ENCODE results near the gene WAS. TPM values are rescaled to one million over a fixed set of nuclear protein-coding genes. Genes with fewer than 3 reads are reported as not detected.
"Not testable (repeated sequence)": the region's sequence is repeated elsewhere in the genome, so short reads cannot be mapped to it uniquely, and the experiment has no call there.

Gene WAS
- total RNA-seq, 2 donors from 2014 or later: 81.4 to 83.9 TPM

- H3K27me3 Mint-ChIP-seq (ENCODE audit: low read depth); H3K4me1 Mint-ChIP-seq (ENCODE audit: low read depth); H3K36me3 Mint-ChIP-seq (ENCODE audit: insufficient read depth in 2 of 2); H3K4me3 Mint-ChIP-seq; ATAC-seq (replicated peaks in 1 of 2); DNase-seq; H3K27ac Mint-ChIP-seq; H3K9me3 Mint-ChIP-seq: not testable (repeated sequence)
Observed at GRCh38 chrX:48668187-48668586, 15.4 kb upstream of the WAS start.

GRCh38 chrX:48676106-48676892 lies 7.3 kb upstream of the WAS start:
- H3K4me3 Mint-ChIP-seq: peak overlapping the region; percentile 91 to 94
- peak overlapping the region; percentile 89 for H3K27ac Mint-ChIP-seq
- ATAC-seq (replicated peaks in 1 of 2): peak; percentile 93 to 94
- peaks cover 9% of the 10 kb centered on the region for H3K27me3 Mint-ChIP-seq (ENCODE audit: low read depth)
- H3K9me3 Mint-ChIP-seq: no peaks in the 10 kb centered on the region
- H3K36me3 Mint-ChIP-seq (ENCODE audit: insufficient read depth in 2 of 2): peaks cover 0 to 3% of the 10 kb centered on the region in 2 donors
- peaks cover 38% of the 10 kb centered on the region for H3K4me1 Mint-ChIP-seq (ENCODE audit: low read depth)
- peak; percentile 90 to 91 for DNase-seq

- H3K27me3 Mint-ChIP-seq (ENCODE audit: low read depth): peaks cover 9% of the 10 kb centered on the region
- peak overlapping the region; percentile 89 for H3K27ac Mint-ChIP-seq
- peak overlapping the region; percentile 91 to 94 for H3K4me3 Mint-ChIP-seq
- peaks cover 0 to 3% of the 10 kb centered on the region in 2 donors for H3K36me3 Mint-ChIP-seq (ENCODE audit: insufficient read depth in 2 of 2)
- peaks cover 38% of the 10 kb centered on the region for H3K4me1 Mint-ChIP-seq (ENCODE audit: low read depth)
- no peaks in the 10 kb centered on the region for H3K9me3 Mint-ChIP-seq
- no peak for ATAC-seq (replicated peaks in 1 of 2)
- DNase-seq: peak in 1 of 2 donors; percentile 20
Observed at GRCh38 chrX:48676893-48677270, 6.7 kb upstream of the WAS start.

GRCh38 chrX:48677516-48677915 lies 6.1 kb upstream of the WAS start:
- H3K4me3 Mint-ChIP-seq: peak overlapping the region; percentile 91 to 94
- H3K9me3 Mint-ChIP-seq: no peaks in the 10 kb centered on the region
- ATAC-seq (replicated peaks in 1 of 2): no peak
- peaks cover 38% of the 10 kb centered on the region for H3K4me1 Mint-ChIP-seq (ENCODE audit: low read depth)
- no peak for DNase-seq
- peaks cover 9% of the 10 kb centered on the region for H3K27me3 Mint-ChIP-seq (ENCODE audit: low read depth)
- H3K36me3 Mint-ChIP-seq (ENCODE audit: insufficient read depth in 2 of 2): peaks cover 0 to 3% of the 10 kb centered on the region in 2 donors
- H3K27ac Mint-ChIP-seq: peak overlapping the region; percentile 89

- not testable (repeated sequence) for H3K9me3 Mint-ChIP-seq; ATAC-seq (replicated peaks in 1 of 2)
- Mint-ChIP-seq H3K36me3 (ENCODE audit: insufficient read depth in 2 of 2) (peaks cover 5 to 11% of the 10 kb centered on the region in 2 donors), H3K4me3 (peak overlapping the region in 1 of 2 donors; percentile 44), H3K27ac (peak overlapping the region; percentile 92), H3K27me3 (ENCODE audit: low read depth) (peaks cover 17% of the 10 kb centered on the region), H3K4me1 (ENCODE audit: low read depth) (peaks cover 51% of the 10 kb centered on the region)
- DNase-seq: peak; percentile 51 to 58
Observed at GRCh38 chrX:48680467-48680866, 3.1 kb upstream of the WAS start.

- H3K9me3 Mint-ChIP-seq; ATAC-seq (replicated peaks in 1 of 2); DNase-seq: not testable (repeated sequence)
- H3K36me3 Mint-ChIP-seq (ENCODE audit: insufficient read depth in 2 of 2): peaks cover 7 to 13% of the 10 kb centered on the region in 2 donors
- peak overlapping the region; percentile 92 for H3K27ac Mint-ChIP-seq
- H3K27me3 Mint-ChIP-seq (ENCODE audit: low read depth): peaks cover 17% of the 10 kb centered on the region
- peaks cover 48% of the 10 kb centered on the region for H3K4me1 Mint-ChIP-seq (ENCODE audit: low read depth)
- peak overlapping the region in 1 of 2 donors; percentile 44 for H3K4me3 Mint-ChIP-seq
Observed at GRCh38 chrX:48680925-48681324, 2.7 kb upstream of the WAS start.

GRCh38 chrX:48681539-48682183 lies 1.9 kb upstream of the WAS start:
- peaks cover 11 to 17% of the 10 kb centered on the region in 2 donors for H3K36me3 Mint-ChIP-seq (ENCODE audit: insufficient read depth in 2 of 2)
- no peak for DNase-seq
- peaks cover 53% of the 10 kb centered on the region for H3K4me1 Mint-ChIP-seq (ENCODE audit: low read depth)
- H3K9me3 Mint-ChIP-seq: no peaks in the 10 kb centered on the region
- no peak overlapping the region for H3K4me3 Mint-ChIP-seq
- no peak overlapping the region for H3K27ac Mint-ChIP-seq
- ATAC-seq (replicated peaks in 1 of 2): no peak
- H3K27me3 Mint-ChIP-seq (ENCODE audit: low read depth): peaks cover 17% of the 10 kb centered on the region

GRCh38 chrX:48682795-48683194 lies 804 bp upstream of the WAS start:
- Mint-ChIP-seq H3K4me3 (peak overlapping the region; percentile 88 to 91), H3K4me1 (ENCODE audit: low read depth) (peaks cover 43% of the 10 kb centered on the region)

GRCh38 chrX:48684134-48684533 lies 535 bp downstream of the WAS start:
- ATAC-seq (replicated peaks in 1 of 2) (no peak), DNase-seq (no peak)
- Mint-ChIP-seq H3K27me3 (ENCODE audit: low read depth) (peaks cover 13% of the 10 kb centered on the region), H3K9me3 (no peaks in the 10 kb centered on the region), H3K36me3 (ENCODE audit: insufficient read depth in 2 of 2) (peaks cover 17 to 21% of the 10 kb centered on the region in 2 donors), H3K4me3 (peak overlapping the region; percentile 88 to 91), H3K4me1 (ENCODE audit: low read depth) (peaks cover 35% of the 10 kb centered on the region), H3K27ac (peak overlapping the region; percentile 86)

More at GRCh38 chrX:48682795-48683194, 804 bp upstream of the WAS start:
- not testable (repeated sequence) for DNase-seq; ATAC-seq (replicated peaks in 1 of 2); H3K9me3 Mint-ChIP-seq
- Mint-ChIP-seq H3K27me3 (ENCODE audit: low read depth) (peaks cover 17% of the 10 kb centered on the region), H3K36me3 (ENCODE audit: insufficient read depth in 2 of 2) (peaks cover 17 to 21% of the 10 kb centered on the region in 2 donors), H3K27ac (peak overlapping the region; percentile 86)

GRCh38 chrX:48685416-48685815 lies 1.8 kb downstream of the WAS start:
- H3K27me3 Mint-ChIP-seq (ENCODE audit: low read depth): peaks cover 9% of the 10 kb centered on the region
- peaks cover 17 to 18% of the 10 kb centered on the region in 2 donors for H3K36me3 Mint-ChIP-seq (ENCODE audit: insufficient read depth in 2 of 2)
- H3K4me1 Mint-ChIP-seq (ENCODE audit: low read depth): peaks cover 27% of the 10 kb centered on the region
- peak overlapping the region; percentile 88 to 91 for H3K4me3 Mint-ChIP-seq
- H3K27ac Mint-ChIP-seq: peak overlapping the region; percentile 86
- ATAC-seq (replicated peaks in 1 of 2): no peak
- no peak for DNase-seq
- H3K9me3 Mint-ChIP-seq: no peaks in the 10 kb centered on the region

GRCh38 chrX:48688531-48689150 lies 5.0 kb downstream of the WAS start:
- H3K36me3 Mint-ChIP-seq (ENCODE audit: insufficient read depth in 2 of 2): peaks cover 17 to 18% of the 10 kb centered on the region in 2 donors
- no peak overlapping the region for H3K4me3 Mint-ChIP-seq
- peaks cover 9% of the 10 kb centered on the region for H3K27me3 Mint-ChIP-seq (ENCODE audit: low read depth)
- H3K4me1 Mint-ChIP-seq (ENCODE audit: low read depth): peaks cover 22% of the 10 kb centered on the region
- DNase-seq (no peak), ATAC-seq (replicated peaks in 1 of 2) (no peak)
- no peaks in the 10 kb centered on the region for H3K9me3 Mint-ChIP-seq
- H3K27ac Mint-ChIP-seq: peak overlapping the region; percentile 46

GRCh38 chrX:48689208-48689920 lies 5.8 kb downstream of the WAS start:
- peaks cover 14 to 15% of the 10 kb centered on the region in 2 donors for H3K36me3 Mint-ChIP-seq (ENCODE audit: insufficient read depth in 2 of 2)

More at GRCh38 chrX:48689208-48689920, 5.8 kb downstream of the WAS start:
- DNase-seq: no peak
- no peak overlapping the region for H3K4me3 Mint-ChIP-seq
- peaks cover 14% of the 10 kb centered on the region for H3K4me1 Mint-ChIP-seq (ENCODE audit: low read depth)
- no peak for ATAC-seq (replicated peaks in 1 of 2)
- H3K27ac Mint-ChIP-seq: no peak overlapping the region
- H3K9me3 Mint-ChIP-seq: no peaks in the 10 kb centered on the region
- peaks cover 6% of the 10 kb centered on the region for H3K27me3 Mint-ChIP-seq (ENCODE audit: low read depth)

Data from activated T-cell treated with anti-CD3 and anti-CD28 coated beads, Interleukin-2, amount 50 U/mL, for 72 hours (primary cell).